ENCODE results near the gene LMF1. TPM values are rescaled to one million over a fixed set of nuclear protein-coding genes. Genes with fewer than 3 reads are reported as not detected.

The LMF1 gene
- polyA plus RNA-seq, 3 donors = 5.9 to 14.7 (median 10.6) TPM

GRCh38 chr16:875182-876040 is 95.4 kb downstream of the LMF1 start:
- Histone ChIP-seq H4K20me1 (ENCODE audit: insufficient read depth, low read length) (no peaks in the 10 kb centered on the region), H3K9me3 (replicated peaks in 1 of 2; ENCODE audit: control insufficient read depth in 1 of 2, insufficient read depth in 1 of 2, low read length in 2 of 2) (no peaks in the 10 kb centered on the region), H3K27ac (ENCODE audit: low read depth in 1 of 2, low read length in 2 of 2) (no peak overlapping the region), H3K9ac (ENCODE audit: insufficient read depth, low read length, poor library complexity, severe bottlenecking) (no peak overlapping the region), H3K27me3 (ENCODE audit: control insufficient read depth in 2 of 2, insufficient read depth in 2 of 2, low read length in 2 of 2) (no peaks in the 10 kb centered on the region), H3K4me1 (ENCODE audit: control insufficient read depth in 1 of 2, insufficient read depth in 2 of 2, low read length in 2 of 2) (peaks cover 16 to 19% of the 10 kb centered on the region in 2 donors), H3K36me3 (replicated peaks in 1 of 2; ENCODE audit: control insufficient read depth in 1 of 2, insufficient read depth in 2 of 2, low read length in 2 of 2) (no peaks in the 10 kb centered on the region), H3K79me2 (ENCODE audit: insufficient read depth, low read length) (no peaks in the 10 kb centered on the region), H3K4me2 (replicated peaks; ENCODE audit: extremely low read depth, low read length, poor library complexity, severe bottlenecking) (no peak overlapping the region), H3K4me3 (replicated peaks in 1 of 3; ENCODE audit: low read depth in 2 of 3, low read length in 3 of 3) (no peak overlapping the region), H2AFZ (ENCODE audit: insufficient read depth, low read depth, low read length, poor library complexity, severe bottlenecking) (no peak overlapping the region)
- H3K9me3 Mint-ChIP-seq = peaks cover 0 to 3% (median 0%) of the 10 kb centered on the region in 7 donors
- WGBS (ENCODE audit: insufficient coverage) = 98% methylated on average over 30 of the region's 30 CpGs
- peaks cover 0 to 5% of the 10 kb centered on the region in 2 donors for H3K36me3 Mint-ChIP-seq
- TF ChIP-seq CTCF (IDR thresholded peaks at IDR 0.05) = no peak
- H3K27me3 Mint-ChIP-seq (ENCODE audit: low read depth in 3 of 3) = peaks cover 0 to 3% (median 2%) of the 10 kb centered on the region in 3 donors
- no peak overlapping the region for H3K4me3 Mint-ChIP-seq
- DNase-seq = no peak
- H3K27ac Mint-ChIP-seq = no peak overlapping the region
- intact Hi-C loops (cut with micrococcal nuclease) = no loop called here
- peaks cover 17% of the 10 kb centered on the region for H3K4me1 Mint-ChIP-seq

- no peaks in the 10 kb centered on the region for H3K79me2 ChIP-seq (ENCODE audit: insufficient read depth, low read length)
- TF ChIP-seq CTCF (IDR thresholded peaks at IDR 0.05) = no peak
- H2AFZ ChIP-seq (ENCODE audit: insufficient read depth, low read depth, low read length, poor library complexity, severe bottlenecking) = no peak overlapping the region
- peaks cover 16 to 19% of the 10 kb centered on the region in 2 donors for H3K4me1 ChIP-seq (ENCODE audit: control insufficient read depth in 1 of 2, insufficient read depth in 2 of 2, low read length in 2 of 2)
- Mint-ChIP-seq H3K27me3 (ENCODE audit: low read depth in 3 of 3) (peaks cover 0 to 3% (median 2%) of the 10 kb centered on the region in 3 donors), H3K36me3 (peaks cover 0 to 5% of the 10 kb centered on the region in 2 donors), H3K9me3 (peaks cover 0 to 3% (median 0%) of the 10 kb centered on the region in 7 donors), H3K27ac (no peak overlapping the region), H3K4me3 (no peak overlapping the region), H3K4me1 (peaks cover 17% of the 10 kb centered on the region)
- no peak overlapping the region for H3K9ac ChIP-seq (ENCODE audit: insufficient read depth, low read length, poor library complexity, severe bottlenecking)
- DNase-seq = no peak
- H3K4me2 ChIP-seq (replicated peaks; ENCODE audit: extremely low read depth, low read length, poor library complexity, severe bottlenecking) = no peak overlapping the region
- H3K36me3 ChIP-seq (replicated peaks in 1 of 2; ENCODE audit: control insufficient read depth in 1 of 2, insufficient read depth in 2 of 2, low read length in 2 of 2) = no peaks in the 10 kb centered on the region
- no peaks in the 10 kb centered on the region for H3K9me3 ChIP-seq (replicated peaks in 1 of 2; ENCODE audit: control insufficient read depth in 1 of 2, insufficient read depth in 1 of 2, low read length in 2 of 2)
- intact Hi-C loops (cut with micrococcal nuclease) = no loop called here
- no peak overlapping the region for H3K27ac ChIP-seq (ENCODE audit: low read depth in 1 of 2, low read length in 2 of 2)
- H3K27me3 ChIP-seq (ENCODE audit: control insufficient read depth in 2 of 2, insufficient read depth in 2 of 2, low read length in 2 of 2) = no peaks in the 10 kb centered on the region
- 98% methylated on average over 32 of the region's 48 CpGs for WGBS (ENCODE audit: insufficient coverage)
- no peaks in the 10 kb centered on the region for H4K20me1 ChIP-seq (ENCODE audit: insufficient read depth, low read length)
- H3K4me3 ChIP-seq (replicated peaks in 1 of 3; ENCODE audit: low read depth in 2 of 3, low read length in 3 of 3) = no peak overlapping the region
Observed at GRCh38 chr16:874366-875181, 96.2 kb downstream of the LMF1 start.

Measured in CD14-positive monocyte (primary cell).